Activated naive CD4-positive, alpha-beta T cell (primary cell): ENCODE data around the gene CCDC134.
A peak's percentile ranks its signal among the peaks of the same experiment; 100 is the strongest.
"Not testable (repeated sequence)": the region's sequence is repeated elsewhere in the genome, so short reads cannot be mapped to it uniquely, and the experiment has no call there.

Experiments used
- DNase-seq, 4 experiments: peaks; one replicate each; lab custom pipeline; 2025; lab: John Stamatoyannopoulos, UW

The CCDC134 gene

DNA sequence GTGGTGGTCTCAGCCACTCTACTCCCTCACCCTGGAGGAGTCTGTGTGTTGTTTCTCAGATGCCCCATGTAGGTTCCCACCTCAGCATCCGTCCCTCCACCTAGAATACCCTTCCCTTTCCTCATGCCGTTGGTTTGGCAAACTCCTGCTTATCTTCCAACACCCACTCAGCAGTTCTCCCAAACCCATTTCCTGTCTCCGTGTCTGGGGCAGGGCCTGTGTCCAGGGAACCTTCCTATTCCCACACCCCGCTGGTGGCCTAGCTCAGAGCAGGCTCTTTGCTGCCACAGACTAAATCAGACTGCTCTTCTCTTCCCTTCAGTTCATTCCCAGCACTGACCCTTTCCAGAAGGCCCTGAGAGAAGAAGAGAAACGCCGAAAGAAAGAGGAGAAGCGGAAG lies 24.9 kb downstream of the CCDC134 start:
- no peak for DNase-seq

- DNase-seq = no peak
Observed at GRCh38 chr22:41826021-41826420, 25.5 kb downstream of the CCDC134 start.

DNA sequence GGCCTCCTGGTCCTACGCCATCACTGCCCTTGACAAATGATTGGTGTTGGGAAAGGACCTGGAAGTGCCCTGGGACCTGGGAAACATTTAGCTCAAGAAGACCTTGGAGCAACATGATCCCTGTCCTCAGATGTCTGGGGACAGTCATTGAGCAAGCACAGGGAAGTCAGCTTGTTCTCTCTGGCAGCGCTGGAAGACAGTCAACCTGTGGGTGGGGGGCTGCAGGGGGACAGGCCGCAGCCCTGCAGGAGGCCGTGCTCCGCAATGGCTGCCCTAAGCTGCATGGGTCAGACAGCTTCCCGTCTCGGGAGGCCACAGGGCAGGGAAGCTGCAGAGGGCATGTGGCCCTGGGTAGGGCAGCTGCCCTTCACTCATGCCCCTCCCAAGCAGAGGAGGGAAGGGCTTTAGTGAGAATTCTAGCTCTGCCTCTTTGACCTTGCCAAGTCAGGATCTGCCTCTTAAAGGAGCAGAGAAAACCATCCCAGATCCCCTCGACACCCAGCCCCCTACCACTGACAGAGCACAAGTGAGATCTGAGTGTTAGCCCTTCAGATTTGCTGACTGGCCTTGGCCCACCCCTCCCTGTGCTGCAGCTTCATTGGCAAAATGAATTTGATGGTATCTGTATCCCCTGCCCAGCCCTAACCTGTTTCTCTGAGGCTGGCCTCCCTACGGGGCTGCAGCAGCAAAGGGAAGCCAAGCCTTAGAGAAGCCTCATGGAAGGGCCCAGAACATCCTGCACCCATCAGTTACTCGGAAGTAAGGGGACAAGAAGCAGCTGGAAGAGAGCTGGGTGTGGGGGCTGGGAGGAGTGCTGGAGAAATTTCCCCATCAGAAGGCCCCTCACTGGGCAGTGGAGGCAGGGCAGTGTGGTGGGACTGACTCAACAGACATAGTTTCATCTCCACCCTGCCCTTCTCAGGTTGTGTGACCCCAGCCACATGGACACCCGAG lies 26.2 kb downstream of the CCDC134 start:
- no peak for DNase-seq

DNA sequence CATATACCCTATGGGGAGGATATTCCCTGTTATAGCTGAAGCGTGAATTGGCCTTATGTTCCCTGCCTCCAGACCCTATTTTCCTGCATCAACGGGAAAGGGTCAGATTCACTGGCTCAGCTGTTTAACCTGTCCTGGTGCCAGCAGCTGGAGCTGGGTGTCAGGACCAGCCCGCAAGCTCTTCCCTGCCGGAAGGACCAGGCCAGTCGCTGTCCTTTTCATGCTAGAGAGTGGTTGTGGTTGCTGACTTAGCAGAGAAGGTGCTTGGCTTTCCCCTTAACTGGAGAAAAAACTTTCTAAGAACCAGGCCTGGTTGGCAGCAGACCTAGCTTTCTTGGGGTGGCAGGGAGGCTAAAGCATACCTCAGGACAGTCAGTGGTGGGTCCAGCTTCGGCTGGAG lies 27.2 kb downstream of the CCDC134 start:
- DNase-seq = no peak

GRCh38 chr22:41828516-41828915 lies 28.0 kb downstream of the CCDC134 start:
- no peak for DNase-seq

DNA sequence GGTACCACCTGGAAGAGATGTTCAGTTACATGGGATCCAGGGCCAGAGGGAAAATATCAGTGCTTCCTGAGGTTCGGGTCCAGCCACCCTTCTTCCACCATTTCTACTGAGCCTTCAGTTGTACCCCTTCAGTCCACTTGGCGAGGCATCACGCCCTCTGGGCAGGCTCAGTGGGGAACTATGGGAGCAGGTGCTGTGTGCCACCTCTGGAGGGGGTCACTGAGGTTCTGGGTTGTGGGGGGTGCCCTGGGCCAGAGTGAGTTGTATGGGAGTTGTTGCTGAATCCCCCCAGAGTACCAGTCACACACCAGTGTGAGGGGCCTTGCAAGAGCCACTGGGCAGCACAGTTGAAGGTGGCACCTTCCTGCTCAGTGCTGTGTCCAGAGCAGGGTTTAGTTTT lies 29.7 kb downstream of the CCDC134 start:
- no peak for DNase-seq

GRCh38 chr22:41831383-41831782 lies 30.9 kb downstream of the CCDC134 start:
- DNase-seq = no peak

DNA sequence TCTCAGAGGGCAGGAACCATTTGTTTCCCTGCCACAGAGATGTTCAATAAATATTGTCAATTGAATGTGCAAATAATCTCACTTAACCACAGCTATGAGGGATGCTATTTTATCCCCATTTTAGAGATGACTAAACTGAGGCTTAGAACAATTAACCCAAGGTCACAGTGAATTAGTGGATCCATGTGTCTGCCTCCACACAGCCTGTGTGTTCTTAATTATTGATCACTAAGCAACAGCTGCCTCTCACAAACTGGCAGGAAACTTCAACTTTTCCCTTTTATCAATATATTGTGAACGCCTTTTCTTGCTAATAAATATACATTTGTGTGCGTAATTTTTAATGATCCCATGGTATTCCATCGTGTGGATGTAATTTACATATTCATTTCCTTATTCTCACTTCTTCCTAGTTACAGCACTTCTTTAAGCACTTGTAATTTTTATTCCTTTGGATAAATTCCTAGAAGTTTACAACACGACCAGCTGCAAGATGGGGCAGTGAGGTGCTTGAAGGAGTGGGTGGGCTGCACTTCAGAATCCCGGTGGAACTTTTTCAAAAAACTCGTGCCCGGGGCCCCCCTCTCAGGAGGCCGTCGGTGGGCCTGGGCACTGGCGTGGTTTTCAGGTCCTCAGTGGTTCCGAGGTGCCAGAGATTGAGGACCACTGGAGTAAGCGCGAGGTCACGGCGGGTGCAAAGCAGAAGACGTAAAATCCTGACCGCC lies 31.5 kb downstream of the CCDC134 start:
- DNase-seq = no peak

GRCh38 chr22:41832553-41833368 lies 32.3 kb downstream of the CCDC134 start, which contains the start of gene SREBF2:
SREBF2 (plus strand) TSS chr22:41833105; CDS start chr22:41833271, 166 bp downstream.
- peak; percentile 94 to 97 (median 97) for DNase-seq

- DNase-seq = peak in 2 of 4 experiments; percentile 22 to 47
Observed at GRCh38 chr22:41833369-41834004, 33.0 kb downstream of the CCDC134 start.

DNA sequence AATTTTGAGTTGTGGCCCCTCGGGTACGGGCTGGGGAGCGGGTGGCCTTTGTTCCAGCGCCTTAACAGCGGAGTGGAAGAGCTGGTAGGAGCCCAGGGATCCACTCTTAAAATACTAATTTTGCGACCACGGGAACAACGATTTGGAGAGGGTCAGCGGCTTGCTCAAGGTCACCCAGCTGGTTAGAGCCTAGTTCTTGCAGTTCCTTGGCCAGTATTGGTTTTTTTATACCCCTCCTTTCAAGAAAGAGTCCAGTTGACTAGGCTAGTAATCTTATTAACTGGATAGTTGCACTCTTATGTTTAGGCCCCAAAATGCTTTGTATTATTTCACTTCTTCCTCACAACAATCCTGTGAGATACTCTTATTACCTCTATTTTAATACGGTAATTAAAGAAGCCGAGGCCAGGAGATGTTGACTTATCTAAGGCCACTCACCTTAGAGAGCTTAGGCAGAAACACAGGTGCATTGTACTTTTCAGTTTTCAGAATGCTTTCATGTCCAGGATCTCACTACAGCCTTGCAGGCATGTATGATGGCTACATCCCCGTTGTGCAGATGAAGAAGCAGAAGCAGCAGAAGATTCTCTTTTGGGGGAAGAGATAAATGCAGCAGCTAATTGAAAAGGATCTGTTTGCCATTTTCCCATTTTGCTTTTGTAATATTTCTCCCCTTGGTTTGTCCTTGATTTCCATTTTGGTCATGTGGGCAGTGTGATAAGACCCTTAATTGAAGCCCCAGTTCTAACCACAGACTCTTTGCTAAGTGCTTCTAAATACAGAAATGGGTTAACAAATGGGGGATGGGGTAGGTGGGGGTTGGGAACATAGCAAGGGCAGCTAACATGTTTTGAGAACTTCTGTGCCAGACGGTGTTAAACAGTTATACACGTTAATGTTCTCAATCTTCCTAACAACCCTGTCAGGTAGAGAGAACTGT lies 33.8 kb downstream of the CCDC134 start:
- no peak for DNase-seq

DNA sequence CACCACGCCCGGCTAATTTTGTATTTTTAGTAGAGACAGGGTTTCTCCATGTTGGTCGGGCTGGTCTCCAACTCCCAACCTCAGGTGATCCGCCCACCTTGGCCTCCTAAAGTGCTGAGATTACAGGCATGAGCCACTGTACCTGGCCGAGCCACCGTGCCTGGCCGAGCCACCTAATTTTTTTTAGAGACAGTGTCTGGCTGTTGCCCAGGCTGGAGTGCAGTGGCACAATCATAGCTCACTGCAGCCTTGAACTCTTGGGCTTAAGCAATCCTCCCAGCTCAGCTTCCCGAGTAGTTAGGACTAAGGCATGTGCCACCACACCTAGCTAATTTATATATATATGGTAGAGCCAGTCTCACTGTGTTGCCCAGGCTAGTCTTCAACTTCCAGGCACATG lies 35.0 kb downstream of the CCDC134 start:
- DNase-seq = not testable (repeated sequence)

GRCh38 chr22:41836551-41836950 lies 36.1 kb downstream of the CCDC134 start:
- no peak for DNase-seq

DNA sequence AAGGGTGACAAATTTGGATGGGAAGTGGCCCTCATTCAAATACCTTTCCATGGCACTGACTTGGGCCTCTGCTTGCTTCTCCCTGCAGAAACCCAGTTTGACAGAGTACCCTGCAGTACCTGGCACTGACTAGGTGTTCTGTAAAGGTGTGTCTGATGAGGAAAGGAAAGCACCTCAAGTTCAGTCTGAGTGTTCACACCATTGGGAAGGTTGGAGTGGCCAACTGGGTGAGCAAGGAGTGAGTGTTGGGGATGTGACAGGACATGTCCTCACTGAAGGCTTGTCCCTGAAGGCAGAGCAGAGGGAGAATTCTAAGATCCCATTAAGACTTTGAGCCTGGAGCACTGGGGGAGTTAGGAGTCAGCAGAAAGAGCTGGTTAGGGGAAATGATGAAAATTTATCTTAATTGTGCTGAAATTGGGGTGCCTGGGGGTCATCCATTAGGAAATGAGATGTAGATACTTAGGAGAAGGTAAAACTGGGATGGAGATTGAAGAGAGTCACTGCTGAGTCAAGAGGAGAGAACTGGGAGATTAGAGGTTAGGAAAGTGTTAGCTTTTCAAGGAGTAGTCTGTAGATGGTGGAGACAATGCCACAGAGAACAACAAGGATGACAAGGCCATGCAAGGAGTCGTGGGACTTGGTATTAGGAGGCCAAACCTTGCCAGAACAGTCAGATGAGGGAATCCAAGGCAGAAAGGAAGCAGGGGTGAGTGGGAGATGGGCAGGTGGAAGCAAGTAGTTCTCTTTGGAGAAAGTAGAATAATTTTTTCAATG lies 38.6 kb downstream of the CCDC134 start:
- no peak for DNase-seq

DNA sequence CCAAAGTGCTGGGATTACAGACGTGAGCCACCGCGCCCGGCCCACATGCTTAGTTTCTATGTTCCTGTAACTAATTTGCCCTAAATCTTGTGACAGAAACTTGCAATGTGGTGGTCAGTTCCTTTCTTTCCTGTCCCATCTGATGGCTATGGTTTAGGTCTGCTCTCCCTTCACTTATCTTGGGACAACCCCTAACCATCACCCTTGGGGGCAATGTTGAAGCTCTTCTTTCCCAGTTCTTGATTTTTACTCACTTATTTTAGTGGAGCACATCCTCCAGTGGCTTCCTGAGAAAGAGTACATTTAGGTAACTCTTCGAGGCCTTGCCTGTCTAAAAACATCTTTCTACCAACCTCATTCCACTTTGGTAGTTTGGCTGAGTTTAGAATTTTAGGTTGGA lies 39.7 kb downstream of the CCDC134 start:
- no peak for DNase-seq

GRCh38 chr22:41841085-41841712 lies 40.7 kb downstream of the CCDC134 start:
- no peak for DNase-seq

- no peak for DNase-seq
Observed at GRCh38 chr22:41842996-41843970, 42.8 kb downstream of the CCDC134 start.

DNA sequence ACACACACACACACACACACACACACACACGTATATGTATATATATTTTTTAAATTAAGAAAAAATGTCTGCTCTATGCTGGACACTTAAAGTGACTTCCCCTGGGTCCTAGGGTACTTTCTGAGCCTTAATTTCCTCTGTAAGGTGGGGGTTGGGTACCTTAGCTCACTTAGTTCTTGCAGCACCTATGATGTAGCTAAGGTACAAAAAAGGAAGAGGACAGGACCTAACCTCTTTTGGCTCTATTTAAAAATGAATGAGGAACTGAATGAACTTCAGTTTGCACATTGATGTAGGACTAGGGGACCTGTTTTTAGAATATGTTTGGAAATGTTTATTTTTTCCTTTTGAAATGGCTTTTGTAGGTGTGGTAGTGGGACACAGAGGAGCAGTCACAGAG lies 43.6 kb downstream of the CCDC134 start:
- no peak for DNase-seq
